ENCODE results near the gene DNAH8. TPM values are rescaled to one million over a fixed set of nuclear protein-coding genes. Genes with fewer than 3 reads are reported as not detected.

The DNAH8 gene
- polyA plus RNA-seq, 1 of the 3 experiments (the other 2 are of a cell fraction), result not detected

- Histone ChIP-seq H3K36me3 (replicated peaks in 1 of 2; ENCODE audit: control insufficient read depth in 1 of 2, insufficient read depth in 2 of 2, low read length in 1 of 2) (no peaks in the 10 kb centered on the region), H3K79me2 (ENCODE audit: insufficient read depth) (no peaks in the 10 kb centered on the region), H3K9ac (no peak overlapping the region), H3K9me3 (no peaks in the 10 kb centered on the region), H3F3A (replicated peaks; ENCODE audit: insufficient read depth) (no peaks in the 10 kb centered on the region), H2AFZ (ENCODE audit: low read depth) (no peak overlapping the region), H3K4me3 (ENCODE audit: low read depth in 2 of 2, low read length in 1 of 2) (no peak overlapping the region), H3K4me2 (no peak overlapping the region), H3K27ac (ENCODE audit: low read depth in 2 of 2, low read length in 1 of 2) (no peak overlapping the region), H3K9me2 (no peaks in the 10 kb centered on the region), H3K27me3 (ENCODE audit: insufficient read depth) (no peaks in the 10 kb centered on the region), H4K20me1 (ENCODE audit: insufficient read depth) (no peaks in the 10 kb centered on the region), H3K4me1 (ENCODE audit: control insufficient read depth in 1 of 2, insufficient read depth in 2 of 2, low read depth in 1 of 2, low read length in 1 of 2) (no peaks in the 10 kb centered on the region)
- ChIA-PET POLR2A (no interaction called here), CTCF (no interaction called here)
- WGBS (ENCODE audit: low lambda C conversion rate), result 59% methylated on average over 5 of the region's 5 CpGs
- no peak for DNase-seq
- TF ChIP-seq SMC3 (IDR thresholded peaks at IDR 0.05; ENCODE audit: low read depth, low read length) (no peak), CTCF (IDR thresholded peaks at IDR 0.05) (peak; percentile 51), RAD21 (IDR thresholded peaks at IDR 0.05; ENCODE audit: low read length) (peak; percentile 41; the same call in 1 of the 2 replicates), NRF1 (IDR thresholded peaks at IDR 0.05; ENCODE audit: low read depth, low read length) (no peak), FOXM1 (IDR thresholded peaks at IDR 0.05; ENCODE audit: low read depth) (no peak), JUND (IDR thresholded peaks at IDR 0.05) (no peak)
Measured at GRCh38 chr6:38739532-38739931, 24.4 kb downstream of the DNAH8 start.

DNA sequence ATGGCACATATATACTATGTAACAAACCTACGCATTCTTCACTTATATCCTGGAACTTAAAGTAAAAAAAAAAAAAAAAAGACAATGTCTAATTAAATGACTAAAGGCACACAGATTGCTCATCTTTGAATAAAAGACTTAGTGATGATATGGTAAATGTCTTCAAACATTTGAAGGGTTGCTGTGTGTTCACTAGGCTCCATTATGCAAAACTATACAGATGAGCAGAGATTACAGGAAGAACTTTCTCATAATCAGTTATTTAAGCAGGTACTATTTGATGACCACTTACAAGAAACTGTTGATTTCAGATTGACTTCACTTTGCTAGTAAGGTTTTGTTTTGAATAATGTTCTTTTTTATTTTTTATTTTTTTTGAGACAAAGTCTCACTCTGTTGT, 34.4 kb downstream of the DNAH8 start:
- Histone ChIP-seq H3K79me2 (ENCODE audit: insufficient read depth) (no peaks in the 10 kb centered on the region), H2AFZ (ENCODE audit: low read depth) (no peak overlapping the region), H3K9ac (no peak overlapping the region), H3K9me3 (no peaks in the 10 kb centered on the region), H3K27me3 (ENCODE audit: insufficient read depth) (no peaks in the 10 kb centered on the region), H3K4me2 (no peak overlapping the region), H3K9me2 (no peaks in the 10 kb centered on the region), H3K36me3 (replicated peaks in 1 of 2; ENCODE audit: control insufficient read depth in 1 of 2, insufficient read depth in 2 of 2, low read length in 1 of 2) (no peaks in the 10 kb centered on the region), H3F3A (replicated peaks; ENCODE audit: insufficient read depth) (no peaks in the 10 kb centered on the region), H3K4me3 (ENCODE audit: low read depth in 2 of 2, low read length in 1 of 2) (no peak overlapping the region), H3K4me1 (ENCODE audit: control insufficient read depth in 1 of 2, insufficient read depth in 2 of 2, low read depth in 1 of 2, low read length in 1 of 2) (no peaks in the 10 kb centered on the region), H4K20me1 (ENCODE audit: insufficient read depth) (no peaks in the 10 kb centered on the region), H3K27ac (ENCODE audit: low read depth in 2 of 2, low read length in 1 of 2) (no peak overlapping the region)
- DNase-seq, result no peak
- ChIA-PET POLR2A (no interaction called here), CTCF (no interaction called here)
- TF ChIP-seq POLR2AphosphoS5 (IDR thresholded peaks at IDR 0.05; ENCODE audit: low read depth, low read length), result no peak
- TF ChIP-seq MXI1 (IDR thresholded peaks at IDR 0.05; ENCODE audit: low read depth, low read length), result no peak
- no peak for TF ChIP-seq RXRA (IDR thresholded peaks at IDR 0.05; ENCODE audit: borderline replicate concordance, low read depth)
- TF ChIP-seq EZH2phosphoT487 (IDR thresholded peaks at IDR 0.05; ENCODE audit: borderline replicate concordance, low read depth), result no peak
- TF ChIP-seq MAX (IDR thresholded peaks at IDR 0.05; ENCODE audit: low read depth), result no peak
- TF ChIP-seq, protein P1, sequence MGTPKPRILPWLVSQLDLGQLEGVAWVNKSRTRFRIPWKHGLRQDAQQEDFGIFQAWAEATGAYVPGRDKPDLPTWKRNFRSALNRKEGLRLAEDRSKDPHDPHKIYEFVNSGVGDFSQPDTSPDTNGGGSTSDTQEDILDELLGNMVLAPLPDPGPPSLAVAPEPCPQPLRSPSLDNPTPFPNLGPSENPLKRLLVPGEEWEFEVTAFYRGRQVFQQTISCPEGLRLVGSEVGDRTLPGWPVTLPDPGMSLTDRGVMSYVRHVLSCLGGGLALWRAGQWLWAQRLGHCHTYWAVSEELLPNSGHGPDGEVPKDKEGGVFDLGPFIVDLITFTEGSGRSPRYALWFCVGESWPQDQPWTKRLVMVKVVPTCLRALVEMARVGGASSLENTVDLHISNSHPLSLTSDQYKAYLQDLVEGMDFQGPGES (IDR thresholded peaks at IDR 0.05; ENCODE audit: low read depth, low read length), result no peak
- no peak for TF ChIP-seq GABPA (IDR thresholded peaks at IDR 0.05; ENCODE audit: low read depth)
- TF ChIP-seq, protein P2, sequence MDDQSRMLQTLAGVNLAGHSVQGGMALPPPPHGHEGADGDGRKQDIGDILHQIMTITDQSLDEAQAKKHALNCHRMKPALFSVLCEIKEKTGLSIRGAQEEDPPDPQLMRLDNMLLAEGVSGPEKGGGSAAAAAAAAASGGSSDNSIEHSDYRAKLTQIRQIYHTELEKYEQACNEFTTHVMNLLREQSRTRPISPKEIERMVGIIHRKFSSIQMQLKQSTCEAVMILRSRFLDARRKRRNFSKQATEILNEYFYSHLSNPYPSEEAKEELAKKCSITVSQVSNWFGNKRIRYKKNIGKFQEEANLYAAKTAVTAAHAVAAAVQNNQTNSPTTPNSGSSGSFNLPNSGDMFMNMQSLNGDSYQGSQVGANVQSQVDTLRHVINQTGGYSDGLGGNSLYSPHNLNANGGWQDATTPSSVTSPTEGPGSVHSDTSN (IDR thresholded peaks at IDR 0.05), result no peak
- no peak for TF ChIP-seq ELF1 (IDR thresholded peaks at IDR 0.05)
- no peak for TF ChIP-seq EP300 (IDR thresholded peaks at IDR 0.05; ENCODE audit: borderline replicate concordance in 1 of 2, low read depth in 1 of 2, low read length in 1 of 2)
- TF ChIP-seq, protein P3, sequence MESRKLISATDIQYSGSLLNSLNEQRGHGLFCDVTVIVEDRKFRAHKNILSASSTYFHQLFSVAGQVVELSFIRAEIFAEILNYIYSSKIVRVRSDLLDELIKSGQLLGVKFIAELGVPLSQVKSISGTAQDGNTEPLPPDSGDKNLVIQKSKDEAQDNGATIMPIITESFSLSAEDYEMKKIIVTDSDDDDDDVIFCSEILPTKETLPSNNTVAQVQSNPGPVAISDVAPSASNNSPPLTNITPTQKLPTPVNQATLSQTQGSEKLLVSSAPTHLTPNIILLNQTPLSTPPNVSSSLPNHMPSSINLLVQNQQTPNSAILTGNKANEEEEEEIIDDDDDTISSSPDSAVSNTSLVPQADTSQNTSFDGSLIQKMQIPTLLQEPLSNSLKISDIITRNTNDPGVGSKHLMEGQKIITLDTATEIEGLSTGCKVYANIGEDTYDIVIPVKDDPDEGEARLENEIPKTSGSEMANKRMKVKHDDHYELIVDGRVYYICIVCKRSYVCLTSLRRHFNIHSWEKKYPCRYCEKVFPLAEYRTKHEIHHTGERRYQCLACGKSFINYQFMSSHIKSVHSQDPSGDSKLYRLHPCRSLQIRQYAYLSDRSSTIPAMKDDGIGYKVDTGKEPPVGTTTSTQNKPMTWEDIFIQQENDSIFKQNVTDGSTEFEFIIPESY (IDR thresholded peaks at IDR 0.05; ENCODE audit: borderline replicate concordance, low read depth), result no peak
- TF ChIP-seq TEAD4 (IDR thresholded peaks at IDR 0.05; ENCODE audit: borderline replicate concordance, insufficient read depth), result no peak
- TF ChIP-seq RAD21 (IDR thresholded peaks at IDR 0.05; ENCODE audit: low read length), result no peak
- TF ChIP-seq NRF1 (IDR thresholded peaks at IDR 0.05; ENCODE audit: low read depth, low read length), result no peak
- no peak for TF ChIP-seq CHD2 (IDR thresholded peaks at IDR 0.05; ENCODE audit: low read length, partially characterized antibody)
- no peak for TF ChIP-seq JUND (IDR thresholded peaks at IDR 0.05)
- TF ChIP-seq SMC3 (IDR thresholded peaks at IDR 0.05; ENCODE audit: low read depth, low read length), result no peak
- TF ChIP-seq YY1 (IDR thresholded peaks at IDR 0.05; ENCODE audit: low read depth), result no peak
- TF ChIP-seq TCF12 (IDR thresholded peaks at IDR 0.05), result no peak
- TF ChIP-seq USF2 (IDR thresholded peaks at IDR 0.05; ENCODE audit: borderline replicate concordance, low read depth, low read length), result no peak
- 69% methylated on average over 1 of the region's 1 CpG for WGBS (ENCODE audit: low lambda C conversion rate)
